GM21381 (cell line): ENCODE results near the gene TRDN.

Experiments used
- ATAC-seq: cut with Tn5 transposase; IDR thresholded peaks from one replicate; pipeline ENCODE4 v1.9.1; 2021; ENCODE audit warnings: mild to moderate bottlenecking, moderate library complexity; ENCODE audit not compliant: unreplicated experiment

Gene TRDN

GRCh38 chr6:123201869-123202372, 434.8 kb downstream of the TRDN start:
- ATAC-seq: no peak

- no peak for ATAC-seq
Measured at GRCh38 chr6:123193298-123193697, 443.5 kb downstream of the TRDN start.

GRCh38 chr6:123189816-123190215, 446.9 kb downstream of the TRDN start:
- no peak for ATAC-seq

- no peak for ATAC-seq
Measured at GRCh38 chr6:123182998-123183397, 453.8 kb downstream of the TRDN start.

GRCh38 chr6:123176706-123177105, 460.0 kb downstream of the TRDN start:
- no peak for ATAC-seq

- no peak for ATAC-seq
Measured at GRCh38 chr6:123171341-123172115, 465.2 kb downstream of the TRDN start.

- ATAC-seq: no peak
Measured at GRCh38 chr6:123169774-123170095, 467.0 kb downstream of the TRDN start.

- no peak for ATAC-seq
Measured at GRCh38 chr6:123168892-123169773, 467.6 kb downstream of the TRDN start.

GRCh38 chr6:123168466-123168865, 468.3 kb downstream of the TRDN start:
- ATAC-seq: no peak
